ENCODE results near the gene RAD54L2. TPM values are rescaled to one million over a fixed set of nuclear protein-coding genes. Genes with fewer than 3 reads are reported as not detected.
"Not testable (repeated sequence)": the region's sequence is repeated elsewhere in the genome, so short reads cannot be mapped to it uniquely, and the experiment has no call there.

Gene RAD54L2
- total and polyA plus RNA-seq, 8 donors, result 4.2 to 12.3 (median 8.5) TPM

- WGBS, 2 donors, result 58 to 63% methylated on average over 4 of the region's 4 CpGs
- Histone ChIP-seq H3K4me1 (peaks cover 0 to 8% (median 3%) of the 10 kb centered on the region in 3 donors), H3K27ac (no peak overlapping the region)
These were observed 20.9 kb downstream of the RAD54L2 start for GRCh38 chr3:51559411-51559888.

GRCh38 chr3:51559961-51560360 is 21.4 kb downstream of the RAD54L2 start:
- Histone ChIP-seq H3K27me3 (no peaks in the 10 kb centered on the region), H3K27ac (no peak overlapping the region), H3K4me3 (no peak overlapping the region), H3K36me3 (no peaks in the 10 kb centered on the region), H3K4me1 (peaks cover 0 to 8% (median 3%) of the 10 kb centered on the region in 3 donors), H3K9me3 (no peaks in the 10 kb centered on the region)
- FAIRE-seq (no peak), ATAC-seq (no peak), DNase-seq (no peak)
- intact Hi-C loops (cut with DNase I), result no loop called here
- TF ChIP-seq CTCF (IDR thresholded peaks at IDR 0.05), result no peak

More at GRCh38 chr3:51559411-51559888, 20.9 kb downstream of the RAD54L2 start:
- ATAC-seq (peak in 1 of 4 donors; percentile 11), DNase-seq (no peak), FAIRE-seq (no peak)
- no peak overlapping the region for H3K4me3 ChIP-seq
- no peaks in the 10 kb centered on the region for H3K27me3 ChIP-seq
- H3K9me3 ChIP-seq, result no peaks in the 10 kb centered on the region
- no peaks in the 10 kb centered on the region for H3K36me3 ChIP-seq
- no peak for TF ChIP-seq CTCF (IDR thresholded peaks at IDR 0.05)
- intact Hi-C loops (cut with DNase I), result no loop called here

- H3K27ac ChIP-seq; DNase-seq; H3K36me3 ChIP-seq; FAIRE-seq; H3K4me1 ChIP-seq; ATAC-seq; H3K4me3 ChIP-seq; H3K9me3 ChIP-seq; H3K27me3 ChIP-seq; intact Hi-C loops (cut with DNase I): not testable (repeated sequence)
- 97 to 100% methylated on average over 4 of the region's 4 CpGs for WGBS, 2 donors
These were observed 23.9 kb downstream of the RAD54L2 start for GRCh38 chr3:51562403-51562802.

GRCh38 chr3:51568036-51568435 is 29.5 kb downstream of the RAD54L2 start:
- ATAC-seq (peak in 3 of 4 donors; percentile 26 to 50 (median 42)), FAIRE-seq (no peak), DNase-seq (no peak)
- Histone ChIP-seq H3K9me3 (no peaks in the 10 kb centered on the region), H3K36me3 (no peaks in the 10 kb centered on the region), H3K27ac (no peak overlapping the region), H3K4me1 (peaks cover 0 to 8% (median 3%) of the 10 kb centered on the region in 3 donors), H3K4me3 (no peak overlapping the region), H3K27me3 (no peaks in the 10 kb centered on the region)
- WGBS, 2 donors, result 57 to 58% methylated on average over 2 of the region's 2 CpGs
- intact Hi-C loops (cut with DNase I), result no loop called here
- no peak for TF ChIP-seq CTCF (IDR thresholded peaks at IDR 0.05)

- no peak for TF ChIP-seq CTCF (IDR thresholded peaks at IDR 0.05)
- no peak overlapping the region for H3K4me3 ChIP-seq
- no peaks in the 10 kb centered on the region for H3K27me3 ChIP-seq
- no peak for FAIRE-seq
- no peaks in the 10 kb centered on the region for H3K9me3 ChIP-seq
- DNase-seq, result no peak
- H3K36me3 ChIP-seq, result no peaks in the 10 kb centered on the region
- no peak for ATAC-seq
- no peaks in the 10 kb centered on the region for H3K4me1 ChIP-seq
- intact Hi-C loops (cut with DNase I), result no loop called here
- H3K27ac ChIP-seq, result no peak overlapping the region
These were observed 30.5 kb downstream of the RAD54L2 start for GRCh38 chr3:51568996-51569395.

Measured in pancreas (tissue), 10 donors.